ENCODE results near the gene SH3PXD2A.

GRCh38 chr10:103835096-103836050, 20.0 kb downstream of the SH3PXD2A start:
- TF ChIP-seq CTCF (conservative IDR thresholded peaks at IDR 0.05; ENCODE audit: low read depth in 2 of 2) = no peak
- TF ChIP-seq EZH2phosphoT487 (IDR thresholded peaks at IDR 0.05; ENCODE audit: unreplicated experiment) = no peak
- no peak for TF ChIP-seq POLR2AphosphoS5 (IDR thresholded peaks at IDR 0.05; ENCODE audit: low read depth)
- no peak for TF ChIP-seq EZH2 (IDR thresholded peaks at IDR 0.05; ENCODE audit: low read depth, unreplicated experiment)
- TF ChIP-seq JUNB (IDR thresholded peaks at IDR 0.05; ENCODE audit: unreplicated experiment) = no peak
